ENCODE data around the gene S100A12. TPM values are rescaled to one million over a fixed set of nuclear protein-coding genes. Genes with fewer than 3 reads are reported as not detected.

Gene S100A12
- total and polyA plus RNA-seq, 5 donors, result 0.68 to 2.6 (median 1.9) TPM

GRCh38 chr1:153395776-153396175 is 20.4 kb upstream of the S100A12 start:
- DNase-seq, result no peak

GRCh38 chr1:153395136-153395685 is 19.8 kb upstream of the S100A12 start:
- Histone ChIP-seq H3K4me3 (ENCODE audit: low read length) (no peak overlapping the region), H3K9me3 (ENCODE audit: control insufficient read depth, low read length) (no peaks in the 10 kb centered on the region), H3K27me3 (ENCODE audit: control insufficient read depth, insufficient read depth) (no peaks in the 10 kb centered on the region), H3K27ac (ENCODE audit: low read length) (no peak overlapping the region), H3K4me1 (ENCODE audit: control insufficient read depth, insufficient read depth, low read length) (no peaks in the 10 kb centered on the region)
- DNase-seq (no peak), ATAC-seq (no peak)
- 72% methylated on average over 7 of the region's 7 CpGs for WGBS
- intact Hi-C loops (cut with DNase I), result no loop called here

More at GRCh38 chr1:153395776-153396175, 20.4 kb upstream of the S100A12 start:
- intact Hi-C loops (cut with DNase I), result no loop called here
- no peaks in the 10 kb centered on the region for H3K27me3 ChIP-seq (ENCODE audit: control insufficient read depth, insufficient read depth)
- H3K4me1 ChIP-seq (ENCODE audit: control insufficient read depth, insufficient read depth, low read length), result no peaks in the 10 kb centered on the region
- no peaks in the 10 kb centered on the region for H3K9me3 ChIP-seq (ENCODE audit: control insufficient read depth, low read length)
- H3K27ac ChIP-seq (ENCODE audit: low read length), result no peak overlapping the region
- 71% methylated on average over 6 of the region's 6 CpGs for WGBS
- no peak for ATAC-seq
- no peak overlapping the region for H3K4me3 ChIP-seq (ENCODE audit: low read length)

GRCh38 chr1:153394391-153394790 is 19.0 kb upstream of the S100A12 start:
- no peaks in the 10 kb centered on the region for H3K4me1 ChIP-seq (ENCODE audit: control insufficient read depth, insufficient read depth, low read length)
- 76% methylated on average over 5 of the region's 5 CpGs for WGBS
- intact Hi-C loops (cut with DNase I), result no loop called here
- no peak overlapping the region for H3K27ac ChIP-seq (ENCODE audit: low read length)
- DNase-seq (no peak), ATAC-seq (no peak)
- H3K9me3 ChIP-seq (ENCODE audit: control insufficient read depth, low read length), result no peaks in the 10 kb centered on the region
- H3K4me3 ChIP-seq (ENCODE audit: low read length), result no peak overlapping the region
- H3K27me3 ChIP-seq (ENCODE audit: control insufficient read depth, insufficient read depth), result no peaks in the 10 kb centered on the region

- intact Hi-C loops (cut with DNase I), result no loop called here
- 76% methylated on average over 6 of the region's 6 CpGs for WGBS
- ATAC-seq (no peak), DNase-seq (no peak)
- Histone ChIP-seq H3K9me3 (ENCODE audit: control insufficient read depth, low read length) (no peaks in the 10 kb centered on the region), H3K4me1 (ENCODE audit: control insufficient read depth, insufficient read depth, low read length) (no peaks in the 10 kb centered on the region), H3K27me3 (ENCODE audit: control insufficient read depth, insufficient read depth) (no peaks in the 10 kb centered on the region), H3K4me3 (ENCODE audit: low read length) (no peak overlapping the region), H3K27ac (ENCODE audit: low read length) (no peak overlapping the region)
Observed at GRCh38 chr1:153393926-153394325, 18.5 kb upstream of the S100A12 start.

GRCh38 chr1:153392822-153393221 is 17.4 kb upstream of the S100A12 start:
- WGBS, result 84% methylated on average over 3 of the region's 3 CpGs
- DNase-seq (no peak), ATAC-seq (no peak)
- Histone ChIP-seq H3K9me3 (ENCODE audit: control insufficient read depth, low read length) (no peaks in the 10 kb centered on the region), H3K4me1 (ENCODE audit: control insufficient read depth, insufficient read depth, low read length) (no peaks in the 10 kb centered on the region), H3K4me3 (ENCODE audit: low read length) (no peak overlapping the region), H3K27me3 (ENCODE audit: control insufficient read depth, insufficient read depth) (no peaks in the 10 kb centered on the region), H3K27ac (ENCODE audit: low read length) (no peak overlapping the region)
- intact Hi-C loops (cut with DNase I), result no loop called here

GRCh38 chr1:153392258-153392657 is 16.8 kb upstream of the S100A12 start:
- intact Hi-C loops (cut with DNase I), result no loop called here
- no peak for DNase-seq
- Histone ChIP-seq H3K4me3 (ENCODE audit: low read length) (no peak overlapping the region), H3K4me1 (ENCODE audit: control insufficient read depth, insufficient read depth, low read length) (no peaks in the 10 kb centered on the region), H3K27me3 (ENCODE audit: control insufficient read depth, insufficient read depth) (no peaks in the 10 kb centered on the region), H3K27ac (ENCODE audit: low read length) (no peak overlapping the region), H3K9me3 (ENCODE audit: control insufficient read depth, low read length) (no peaks in the 10 kb centered on the region)
- WGBS, result 55% methylated on average over 3 of the region's 3 CpGs
- no peak for ATAC-seq

GRCh38 chr1:153390938-153391710 is 15.7 kb upstream of the S100A12 start, which contains the start of gene S100A8:
Gene S100A8, minus strand, starts transcription at chr1:153391073. Its CDS starts 538 bp downstream, at chr1:153390535.
- WGBS, result 59% methylated on average over 7 of the region's 7 CpGs
- intact Hi-C loops (cut with DNase I), result no loop called here
- peak; percentile 73 to 89 (median 88) for DNase-seq
- Histone ChIP-seq H3K4me1 (ENCODE audit: control insufficient read depth, insufficient read depth, low read length) (no peaks in the 10 kb centered on the region), H3K27ac (ENCODE audit: low read length) (no peak within 1 kb of the TSS), H3K9me3 (ENCODE audit: control insufficient read depth, low read length) (no peaks in the 10 kb centered on the region), H3K4me3 (ENCODE audit: low read length) (no peak within 1 kb of the TSS), H3K27me3 (ENCODE audit: control insufficient read depth, insufficient read depth) (no peaks in the 10 kb centered on the region)
- peak; percentile 69 to 70 for ATAC-seq

- DNase-seq (peak in 1 of 3 donors; percentile 41), ATAC-seq (peak in 1 of 2 donors; percentile 9)
- 72% methylated on average over 17 of the region's 17 CpGs for WGBS
- Histone ChIP-seq H3K4me3 (ENCODE audit: low read length) (no peak overlapping the region), H3K27me3 (ENCODE audit: control insufficient read depth, insufficient read depth) (no peaks in the 10 kb centered on the region), H3K4me1 (ENCODE audit: control insufficient read depth, insufficient read depth, low read length) (no peaks in the 10 kb centered on the region), H3K27ac (ENCODE audit: low read length) (no peak overlapping the region), H3K9me3 (ENCODE audit: control insufficient read depth, low read length) (no peaks in the 10 kb centered on the region)
- intact Hi-C loops (cut with DNase I), result no loop called here
Observed at GRCh38 chr1:153389973-153390879, 14.8 kb upstream of the S100A12 start.

- ATAC-seq (no peak), DNase-seq (no peak)
- Histone ChIP-seq H3K9me3 (ENCODE audit: control insufficient read depth, low read length) (no peaks in the 10 kb centered on the region), H3K4me3 (ENCODE audit: low read length) (no peak overlapping the region), H3K27ac (ENCODE audit: low read length) (no peak overlapping the region), H3K27me3 (ENCODE audit: control insufficient read depth, insufficient read depth) (no peaks in the 10 kb centered on the region), H3K4me1 (ENCODE audit: control insufficient read depth, insufficient read depth, low read length) (no peaks in the 10 kb centered on the region)
- intact Hi-C loops (cut with DNase I), result no loop called here
- WGBS, result 88% methylated on average over 1 of the region's 1 CpG
Observed at GRCh38 chr1:153389401-153389800, 14.0 kb upstream of the S100A12 start.

GRCh38 chr1:153387785-153388184 is 12.4 kb upstream of the S100A12 start:
- 76% methylated on average over 4 of the region's 4 CpGs for WGBS
- no peak overlapping the region for H3K4me3 ChIP-seq (ENCODE audit: low read length)
- ATAC-seq, result no peak
- H3K27ac ChIP-seq (ENCODE audit: low read length), result no peak overlapping the region
- no peaks in the 10 kb centered on the region for H3K4me1 ChIP-seq (ENCODE audit: control insufficient read depth, insufficient read depth, low read length)
- DNase-seq, result no peak
- intact Hi-C loops (cut with DNase I), result no loop called here
- H3K27me3 ChIP-seq (ENCODE audit: control insufficient read depth, insufficient read depth), result no peaks in the 10 kb centered on the region
- H3K9me3 ChIP-seq (ENCODE audit: control insufficient read depth, low read length), result no peaks in the 10 kb centered on the region

- no peaks in the 10 kb centered on the region for H3K27me3 ChIP-seq (ENCODE audit: control insufficient read depth, insufficient read depth)
- no peak overlapping the region for H3K4me3 ChIP-seq (ENCODE audit: low read length)
- no peak for DNase-seq
- WGBS, result 90% methylated on average over 4 of the region's 4 CpGs
- no peaks in the 10 kb centered on the region for H3K4me1 ChIP-seq (ENCODE audit: control insufficient read depth, insufficient read depth, low read length)
- H3K9me3 ChIP-seq (ENCODE audit: control insufficient read depth, low read length), result no peaks in the 10 kb centered on the region
- intact Hi-C loops (cut with DNase I), result no loop called here
- H3K27ac ChIP-seq (ENCODE audit: low read length), result no peak overlapping the region
- ATAC-seq, result no peak
Observed at GRCh38 chr1:153387001-153387400, 11.6 kb upstream of the S100A12 start.
